GM12801 (cell line): ENCODE results near the gene IGFALS.

ENCODE experiments used
- CTCF ChIP-seq: IDR thresholded peaks from one replicate; pipeline ENCODE4 v1.5.1; 2011; ENCODE audit warnings: control low read depth; ENCODE audit not compliant: insufficient read length; ENCODE audit errors: extremely low read depth

IGFALS gene

GRCh38 chr16:1807626-1808025 is 14.1 kb upstream of the IGFALS start:
- no peak for TF ChIP-seq CTCF

- TF ChIP-seq CTCF: no peak
Observed at GRCh38 chr16:1800701-1801100, 7.2 kb upstream of the IGFALS start.

- no peak for TF ChIP-seq CTCF
Observed at GRCh38 chr16:1794908-1795666, 1.6 kb upstream of the IGFALS start.

- TF ChIP-seq CTCF: no peak
Observed at GRCh38 chr16:1794221-1794871, 841 bp upstream of the IGFALS start.

GRCh38 chr16:1792836-1793577 is 498 bp downstream of the IGFALS start:
- no peak for TF ChIP-seq CTCF

GRCh38 chr16:1791943-1792812 is 1.3 kb downstream of the IGFALS start:
- TF ChIP-seq CTCF: no peak
